ENCODE results near the gene MFN2.
"Not testable (repeated sequence)": the region's sequence is repeated elsewhere in the genome, so short reads cannot be mapped to it uniquely, and the experiment has no call there.

MFN2 gene

DNA sequence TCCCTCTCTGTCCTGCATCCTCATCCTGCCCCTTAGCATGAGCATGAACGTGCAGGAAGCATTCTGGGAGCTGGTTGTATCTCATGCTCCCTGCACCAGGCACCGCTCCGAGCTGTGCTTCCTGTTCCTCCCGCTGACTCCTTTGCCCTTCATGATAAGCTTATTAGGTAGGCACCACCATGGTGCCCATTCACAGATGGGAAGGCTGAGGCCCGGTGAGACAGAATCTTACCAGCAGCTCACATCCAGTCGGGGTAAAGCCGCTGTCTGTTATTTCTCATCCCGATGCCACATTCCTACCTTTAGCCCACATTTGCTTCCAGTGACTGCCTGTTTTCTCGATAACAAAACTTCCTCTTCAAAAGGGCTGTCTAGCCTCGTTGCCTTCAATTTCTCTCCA is 46.3 kb downstream of the MFN2 start:
- DNase-seq (ENCODE audit: low spot score): no peak

DNA sequence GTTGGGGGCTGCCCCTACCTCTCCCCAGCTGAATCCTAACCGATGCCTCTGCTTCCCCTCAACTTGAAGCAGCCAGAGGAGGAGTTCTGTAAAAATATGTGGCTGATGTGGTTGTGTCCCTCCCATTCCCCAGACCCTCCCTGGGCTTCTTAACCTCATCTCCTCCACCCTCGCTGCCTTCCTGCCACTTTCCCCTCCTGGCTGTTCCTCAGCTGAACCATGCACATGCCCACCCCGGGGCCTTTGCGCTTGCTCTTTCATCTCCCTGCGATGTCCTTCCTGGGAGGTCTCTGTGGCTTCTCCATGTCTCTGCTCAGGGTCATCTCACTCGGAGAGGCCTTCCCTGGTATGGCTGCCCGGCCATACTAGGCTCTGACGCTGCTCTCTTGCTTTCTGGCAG is 48.0 kb downstream of the MFN2 start:
- no peak for DNase-seq (ENCODE audit: low spot score)

DNA sequence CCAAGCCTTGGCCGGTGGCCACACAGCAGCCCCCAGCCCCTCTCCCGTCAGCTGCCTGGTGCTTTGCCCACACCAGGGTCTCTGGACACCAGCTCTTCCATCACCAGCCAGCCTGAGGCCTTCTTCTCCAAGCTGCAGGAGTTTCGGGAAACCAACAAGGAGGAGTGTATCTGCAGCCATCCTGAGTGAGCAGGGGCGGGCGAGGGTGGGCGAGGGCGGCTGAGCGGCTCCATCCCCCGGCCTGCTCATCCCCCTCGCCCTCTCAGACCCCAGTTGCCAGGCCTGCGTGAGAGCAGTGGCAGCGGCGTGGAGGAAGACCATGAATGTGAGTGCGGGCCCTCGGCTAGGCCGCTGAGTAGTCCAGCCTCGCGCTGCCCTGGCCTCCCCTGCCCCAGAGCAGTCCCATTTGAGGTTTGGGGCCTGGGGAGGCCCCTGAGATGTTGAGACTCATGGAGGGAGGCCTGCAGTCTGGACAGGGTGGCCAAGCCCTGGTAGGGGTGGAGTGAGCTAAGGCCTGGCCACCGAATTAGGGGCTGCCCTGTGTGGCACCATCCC is 48.8 kb downstream of the MFN2 start:
- no peak for DNase-seq (ENCODE audit: low spot score)

DNA sequence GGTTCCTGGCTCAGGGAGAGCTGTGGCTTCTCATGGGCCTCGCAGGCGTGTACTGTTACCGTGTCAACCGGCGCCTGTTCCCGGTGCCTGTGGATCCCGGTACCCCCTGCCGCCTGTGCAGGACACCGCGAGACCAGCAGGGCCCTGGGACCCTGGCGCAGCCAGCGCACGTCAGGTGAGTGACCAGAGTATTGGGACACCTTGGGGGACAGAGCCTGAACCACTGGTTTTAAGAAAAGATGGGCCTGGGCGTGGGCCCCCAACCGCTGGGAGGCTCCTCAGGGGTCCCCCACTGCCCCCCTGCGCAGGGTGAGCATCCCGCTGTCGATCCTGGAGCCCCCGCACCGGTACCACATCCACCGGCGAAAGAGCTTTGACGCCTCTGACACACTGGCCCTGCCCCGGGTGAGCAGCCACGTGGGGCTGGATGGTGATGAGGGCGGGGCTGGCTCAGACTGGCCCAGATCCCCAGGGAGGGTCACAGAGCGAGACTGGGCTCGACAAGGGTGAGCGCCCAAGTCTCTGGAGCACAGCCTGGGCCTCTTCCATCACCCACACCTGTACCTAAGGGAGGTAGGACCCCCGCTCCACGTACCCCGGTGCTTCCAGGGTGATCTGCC is 49.6 kb downstream of the MFN2 start:
- DNase-seq (ENCODE audit: low spot score): no peak

DNA sequence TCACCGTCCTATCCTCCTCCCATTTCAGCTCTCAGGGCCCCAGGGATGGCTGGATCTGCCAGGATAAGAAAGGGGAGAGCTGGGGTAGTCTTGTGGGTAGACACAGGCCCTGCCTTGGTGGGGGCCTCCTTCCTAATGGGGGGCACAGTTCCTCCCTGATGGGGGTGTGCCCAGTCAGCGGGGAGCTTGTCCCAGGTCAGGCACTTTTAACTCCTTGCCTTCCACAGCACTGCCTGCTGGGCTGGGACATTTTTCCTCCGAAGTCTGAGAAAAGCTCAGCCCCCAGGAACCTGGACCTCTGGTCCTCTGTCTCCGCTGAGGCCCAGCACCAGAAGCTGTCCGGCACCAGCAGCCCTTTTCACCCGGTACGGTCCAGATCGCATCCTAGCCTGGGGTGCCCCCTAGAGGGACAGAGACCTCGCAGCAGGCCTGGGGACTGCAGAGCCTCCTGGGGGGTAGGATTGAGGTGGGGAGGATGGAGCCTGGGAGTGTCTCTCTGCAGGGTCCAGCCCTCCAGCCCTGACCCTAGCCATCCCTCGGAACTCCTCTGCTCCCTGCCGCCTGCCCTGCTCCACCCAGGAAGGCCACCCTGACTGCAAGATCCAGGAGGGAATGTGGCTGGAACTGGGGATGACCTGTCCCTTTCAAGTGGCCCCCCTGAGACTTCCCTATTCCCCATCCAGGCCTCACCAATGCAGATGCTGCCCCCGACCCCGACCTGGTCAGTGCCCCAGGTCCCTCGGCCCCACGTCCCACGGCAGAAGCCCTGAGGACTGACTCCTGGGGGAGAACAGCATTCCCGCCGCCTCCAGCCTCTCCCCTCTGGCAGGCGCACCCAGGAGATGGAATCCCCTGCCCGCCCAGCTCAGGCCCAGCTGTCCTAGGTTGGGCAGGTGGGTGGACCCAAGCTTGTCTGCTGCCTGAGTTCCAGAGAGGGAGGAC is 51.1 kb downstream of the MFN2 start:
- DNase-seq (ENCODE audit: low spot score): no peak

DNA sequence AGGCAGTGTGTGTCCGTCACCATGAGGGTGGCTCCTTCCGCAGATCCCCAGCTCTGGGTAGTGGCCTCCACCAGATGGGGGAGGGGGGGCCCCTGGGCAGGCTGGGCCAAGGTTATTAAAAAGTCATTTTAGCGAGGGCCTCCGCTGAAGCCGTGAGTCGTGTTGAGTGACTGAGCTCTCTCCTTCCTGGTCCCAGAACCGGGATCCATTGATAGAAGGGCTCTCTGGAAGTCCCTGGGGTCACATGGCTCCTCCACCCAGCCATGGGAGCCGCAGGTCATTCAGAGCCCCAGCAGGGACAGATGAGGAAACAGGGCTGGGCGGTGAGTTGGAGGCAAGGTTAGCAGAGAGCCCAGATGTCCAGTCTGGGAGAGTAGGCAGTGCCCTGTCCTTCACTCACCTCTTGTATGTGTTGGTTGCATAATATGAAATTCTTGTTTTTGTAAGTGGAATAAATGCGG is 51.9 kb downstream of the MFN2 start:
- DNase-seq (ENCODE audit: low spot score): no peak

DNA sequence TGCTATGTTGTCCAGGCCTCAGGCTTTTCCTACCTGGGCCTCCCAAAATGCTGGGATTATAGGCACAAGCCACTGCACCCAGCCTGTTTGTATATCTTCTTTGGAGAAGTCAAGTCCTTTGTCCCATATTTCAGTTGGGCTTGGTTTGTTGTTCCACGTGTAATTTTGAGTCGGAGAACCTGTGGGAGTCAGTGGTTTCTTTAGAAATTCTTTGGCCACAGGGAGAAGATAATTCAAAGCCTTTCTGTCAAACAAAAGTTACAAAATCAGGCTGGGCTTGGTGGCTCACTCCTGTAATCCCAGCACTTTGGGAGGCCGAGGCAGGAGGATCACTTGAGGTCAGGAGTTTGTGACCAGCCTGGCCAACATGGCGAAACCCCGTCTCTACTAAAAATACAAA is 53.2 kb downstream of the MFN2 start:
- not testable (repeated sequence) for DNase-seq (ENCODE audit: low spot score)

DNA sequence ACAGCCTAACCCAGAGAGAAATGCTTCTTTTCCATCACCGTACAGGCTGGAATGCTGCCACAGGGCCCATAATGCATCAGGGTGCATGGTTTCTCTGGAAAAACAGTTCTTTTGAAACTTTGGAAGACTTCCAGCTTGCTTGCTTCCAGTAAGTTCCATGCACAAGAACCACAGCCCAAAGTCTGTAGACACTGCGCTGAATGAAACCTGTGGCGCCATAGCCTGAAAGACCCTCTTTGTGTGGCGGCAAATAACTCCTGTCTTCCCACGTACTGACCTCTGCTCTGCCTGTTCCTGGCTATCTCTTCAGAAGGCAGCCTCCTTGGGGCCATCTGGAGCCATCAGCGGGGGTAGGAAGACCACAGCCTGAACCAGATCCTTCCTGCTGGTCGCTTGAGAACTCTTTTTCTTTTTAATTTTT is 54.1 kb downstream of the MFN2 start:
- no peak for DNase-seq (ENCODE audit: low spot score)

DNA sequence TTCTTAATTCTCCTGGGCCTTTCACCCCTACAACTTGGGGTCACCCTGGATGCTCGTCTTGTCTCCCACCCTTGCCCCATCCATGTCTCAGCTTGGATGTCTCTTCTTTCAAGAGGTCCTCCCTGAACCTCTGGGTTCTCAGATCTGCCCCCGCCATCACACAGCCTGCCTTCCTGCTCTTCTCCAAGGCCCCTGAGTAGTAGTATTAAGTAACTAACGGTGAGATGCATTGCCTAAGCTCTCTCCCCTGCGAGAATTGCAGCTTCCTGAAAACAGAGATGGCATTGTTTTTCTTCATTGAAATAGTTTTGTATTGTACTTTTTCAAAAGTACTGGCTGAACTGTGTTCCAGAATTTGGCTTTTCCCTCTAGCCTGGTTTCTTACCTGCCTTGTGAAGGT is 55.1 kb downstream of the MFN2 start:
- DNase-seq (ENCODE audit: low spot score): no peak

DNA sequence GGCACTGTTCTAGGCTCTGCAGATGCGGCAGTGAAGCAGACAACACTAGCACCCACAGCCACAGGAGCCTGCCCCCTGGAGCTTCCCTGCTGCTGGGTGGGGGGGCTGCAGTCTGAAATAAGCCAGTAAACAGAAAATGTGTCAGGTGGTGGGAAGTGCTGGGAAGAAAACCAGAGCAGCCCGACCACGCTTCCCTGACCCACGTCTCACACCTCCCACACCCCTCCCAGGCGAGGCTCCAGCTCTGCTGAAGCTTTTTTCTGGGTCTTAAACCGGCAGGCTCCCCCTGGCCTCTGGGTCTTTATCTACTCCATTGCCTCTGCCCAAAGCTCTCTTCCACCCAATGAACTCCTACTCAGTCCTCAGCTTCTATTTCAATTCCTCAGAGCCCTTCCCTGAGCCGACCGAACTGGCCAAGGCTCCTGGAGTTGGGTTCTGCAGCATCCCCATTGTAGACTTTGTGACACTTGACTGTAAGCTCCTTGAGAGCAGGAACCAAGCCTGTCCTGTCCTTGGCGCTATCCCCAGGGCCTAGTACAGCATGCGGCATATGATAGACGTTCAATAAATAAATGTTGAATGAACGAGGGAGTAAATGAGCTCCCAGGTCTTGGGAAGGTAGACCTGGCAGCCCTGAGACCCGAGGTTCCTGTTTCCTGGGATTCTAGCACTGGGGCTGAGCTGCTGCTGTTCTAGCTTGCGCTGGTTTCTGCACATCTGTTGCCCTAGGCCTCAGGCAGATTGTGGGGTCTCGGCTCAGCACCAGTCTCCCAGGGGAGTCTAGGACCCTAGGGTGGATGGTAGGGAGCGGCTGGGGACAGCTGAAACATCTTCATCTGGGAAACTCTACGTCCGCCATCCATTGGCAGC is 57.5 kb downstream of the MFN2 start:
- no peak for DNase-seq (ENCODE audit: low spot score)

DNA sequence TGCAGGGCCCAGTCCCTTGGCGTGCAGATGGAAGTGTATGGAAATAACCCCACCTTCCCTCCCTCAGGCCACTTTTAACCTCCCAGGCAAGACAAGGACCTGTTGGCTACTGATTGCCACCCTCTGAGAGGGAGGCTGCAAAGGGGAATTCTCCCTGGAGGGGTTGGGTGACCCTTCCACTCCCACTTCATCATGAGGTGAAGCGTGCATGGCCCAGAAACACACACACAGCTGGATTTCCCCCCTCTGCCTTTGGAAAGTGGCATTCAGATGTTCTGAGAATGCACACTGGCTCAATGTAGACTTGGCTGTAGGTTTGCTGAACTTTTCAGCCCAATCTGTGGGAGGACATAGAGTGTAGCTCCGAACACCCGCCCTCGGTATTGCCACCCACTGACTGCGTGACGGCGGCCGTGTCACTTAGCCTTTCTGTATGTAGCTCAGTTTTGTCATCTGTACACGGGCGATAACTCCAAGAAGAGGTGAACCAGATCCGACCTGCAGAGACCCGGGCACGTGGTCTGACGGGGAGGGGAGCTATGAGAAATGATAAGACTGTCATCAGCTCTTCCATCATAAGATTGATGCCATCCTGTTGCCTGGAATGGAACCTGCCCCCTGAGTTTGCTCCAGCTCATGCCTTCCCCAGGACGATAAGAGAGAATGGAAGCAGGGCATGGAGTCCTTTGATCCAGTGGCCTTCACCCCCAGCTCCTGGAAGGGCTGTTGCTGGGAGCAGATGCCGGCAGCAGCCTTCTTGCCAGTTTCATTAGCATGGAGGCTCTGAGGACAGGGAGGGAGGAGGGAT is 58.3 kb downstream of the MFN2 start:
- no peak for DNase-seq (ENCODE audit: low spot score)

DNA sequence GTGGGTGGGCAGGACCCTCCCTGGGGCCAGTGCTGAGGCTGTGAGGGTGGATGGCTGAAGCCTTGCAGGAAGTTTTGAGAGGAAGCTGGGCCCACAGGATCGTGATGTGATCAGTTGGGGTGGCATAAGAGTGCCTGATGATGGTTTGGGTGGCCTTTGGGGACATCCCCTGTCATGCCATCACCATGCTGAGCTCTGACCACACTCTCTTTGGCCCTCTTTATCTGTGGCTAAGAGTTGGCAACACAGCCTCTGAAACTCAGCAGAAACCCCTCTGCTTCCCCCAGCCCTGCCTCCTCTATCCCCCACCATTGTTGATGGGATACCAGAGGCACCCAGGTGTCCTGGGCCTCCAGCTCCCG is 58.9 kb downstream of the MFN2 start:
- DNase-seq (ENCODE audit: low spot score): no peak

DNA sequence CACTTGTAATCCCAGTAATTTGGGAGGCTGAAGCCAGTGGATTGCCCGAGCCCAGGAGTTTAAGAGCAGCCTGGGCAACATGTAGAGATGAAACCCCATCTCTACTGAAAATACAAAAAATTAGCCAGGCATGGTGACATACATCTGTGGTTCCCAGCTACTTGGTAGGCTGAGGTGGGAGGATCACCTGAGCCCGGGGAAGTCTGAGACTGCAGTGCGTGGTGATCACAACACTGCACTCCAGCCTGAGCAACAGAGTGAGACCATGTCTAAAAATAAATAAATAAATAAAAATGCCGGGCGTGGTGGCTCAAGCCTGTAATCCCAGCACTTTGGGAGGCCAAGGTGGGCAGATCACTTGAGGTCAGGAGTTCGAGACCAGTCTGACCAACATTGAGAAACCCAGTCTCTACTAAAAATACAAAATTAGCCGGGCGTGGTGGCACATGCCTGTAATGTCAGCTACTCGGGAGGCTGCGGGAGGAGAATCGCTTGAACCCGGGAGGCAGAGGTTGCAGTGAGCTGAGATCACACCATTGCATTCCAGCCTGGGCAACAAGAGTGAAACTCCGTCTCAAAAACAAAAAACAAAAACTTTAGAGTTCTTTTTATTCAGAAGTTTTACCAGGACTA is 59.7 kb downstream of the MFN2 start:
- DNase-seq (ENCODE audit: low spot score): not testable (repeated sequence)

DNA sequence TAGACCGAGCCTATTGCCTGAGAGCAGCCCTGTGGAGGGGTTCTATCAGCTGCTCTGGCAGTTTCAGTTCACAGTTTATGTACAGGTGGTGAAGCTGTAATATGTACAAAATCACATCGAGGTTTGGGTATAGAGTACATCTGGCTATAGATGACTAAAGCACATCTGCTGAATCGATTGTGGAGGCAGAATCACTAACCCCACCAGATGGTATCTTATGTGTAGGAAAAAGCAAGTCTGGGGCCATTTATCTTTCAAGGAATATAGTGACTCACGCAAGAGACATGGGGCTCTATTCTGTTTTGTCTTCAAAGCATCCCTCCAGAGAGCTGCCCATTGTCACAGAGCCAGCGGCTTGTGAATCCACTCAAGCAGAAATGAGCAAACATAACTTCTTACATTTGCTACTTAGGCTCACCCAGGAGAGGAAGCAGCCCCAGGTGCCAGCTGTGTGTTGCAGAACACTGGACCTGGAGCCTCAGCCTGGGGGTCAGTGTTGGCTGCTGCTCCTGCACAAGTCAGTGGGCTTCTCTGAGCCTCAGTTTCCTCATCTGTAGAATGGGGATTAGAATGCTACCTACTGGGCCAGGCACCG is 60.3 kb downstream of the MFN2 start:
- no peak for DNase-seq (ENCODE audit: low spot score)

DNA sequence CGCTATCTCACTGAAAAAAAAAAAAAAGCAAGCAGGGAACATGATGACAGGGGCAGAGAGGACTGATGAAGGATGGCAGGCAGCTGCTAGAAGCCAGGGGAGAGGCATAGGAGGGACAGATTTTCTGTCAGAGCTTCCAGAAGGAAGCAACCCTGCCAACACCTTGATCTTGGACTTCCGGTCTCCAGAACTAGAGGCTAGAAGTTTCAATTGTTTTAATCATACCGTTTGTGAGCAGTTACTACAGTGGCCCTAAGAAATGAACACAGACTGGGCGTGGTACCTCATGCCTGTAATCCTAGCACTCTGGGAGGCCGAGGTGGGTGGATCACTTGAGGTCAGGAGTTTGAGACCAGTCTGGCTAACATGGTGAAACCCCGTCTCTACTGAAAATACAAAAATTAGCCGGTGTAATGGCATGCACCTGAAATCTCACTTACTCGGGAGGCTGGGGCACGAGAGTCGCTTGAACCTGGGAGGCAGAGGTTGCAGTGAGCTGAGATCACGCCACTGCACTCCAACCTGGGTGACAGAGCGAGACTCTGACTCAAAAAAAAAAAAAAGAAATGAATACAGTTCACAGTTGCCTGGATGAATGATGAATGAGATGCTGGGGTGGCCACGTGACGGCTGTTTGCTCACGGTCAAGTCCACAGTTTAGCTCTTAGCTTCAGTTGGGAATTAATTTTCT is 64.1 kb downstream of the MFN2 start:
- DNase-seq (ENCODE audit: low spot score): not testable (repeated sequence)

DNA sequence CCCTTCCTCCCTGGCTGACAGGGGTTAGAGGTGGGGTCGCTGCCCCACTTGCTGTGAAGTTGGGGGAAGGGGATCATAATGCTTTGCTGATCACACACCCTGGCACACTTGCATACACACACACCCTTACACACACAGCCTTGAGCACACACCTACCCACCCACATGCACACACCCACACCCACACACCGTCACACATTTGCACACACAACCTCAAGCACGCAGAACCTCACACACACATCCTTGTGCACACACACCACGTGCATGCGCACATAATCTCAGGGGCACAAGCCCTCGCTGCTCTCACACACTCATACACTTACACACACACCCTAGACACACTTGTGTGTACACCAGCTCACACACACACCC is 66.5 kb downstream of the MFN2 start:
- DNase-seq (ENCODE audit: low spot score): no peak

DNA sequence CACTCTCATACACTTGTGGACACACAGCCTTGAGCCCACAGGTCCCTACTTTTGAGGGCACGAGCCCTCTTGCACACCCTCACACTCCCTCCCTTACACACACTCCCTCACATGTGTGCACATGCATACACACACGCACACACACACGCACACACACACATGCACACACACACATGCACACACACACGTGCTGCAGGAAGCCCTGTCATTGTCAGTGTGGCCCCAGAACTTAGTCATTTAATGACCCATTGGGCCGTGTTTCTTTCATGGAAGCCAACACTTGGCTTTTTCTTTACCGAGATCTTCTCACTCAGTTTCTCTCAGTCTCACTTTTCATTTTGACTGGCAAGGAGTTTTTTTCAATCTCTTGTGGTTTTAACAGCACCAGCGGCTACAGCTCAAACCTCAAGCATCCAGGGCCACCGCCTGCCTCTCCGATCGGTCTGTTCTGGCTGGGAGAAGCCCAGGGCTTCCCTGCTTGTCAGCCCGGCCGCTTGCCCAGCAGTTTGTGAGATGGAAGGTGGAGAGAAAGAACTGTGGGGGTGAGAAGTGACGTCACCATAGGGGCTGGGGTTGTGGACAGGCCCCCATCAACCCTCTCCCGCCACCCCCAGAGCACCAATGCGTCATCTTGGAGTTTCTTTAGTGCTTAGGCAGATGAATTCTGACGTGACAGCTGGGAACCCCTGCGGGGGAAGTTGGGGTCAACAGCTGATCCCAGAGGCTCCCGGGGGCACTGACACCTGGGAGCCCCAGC is 67.1 kb downstream of the MFN2 start:
- no peak for DNase-seq (ENCODE audit: low spot score)

DNA sequence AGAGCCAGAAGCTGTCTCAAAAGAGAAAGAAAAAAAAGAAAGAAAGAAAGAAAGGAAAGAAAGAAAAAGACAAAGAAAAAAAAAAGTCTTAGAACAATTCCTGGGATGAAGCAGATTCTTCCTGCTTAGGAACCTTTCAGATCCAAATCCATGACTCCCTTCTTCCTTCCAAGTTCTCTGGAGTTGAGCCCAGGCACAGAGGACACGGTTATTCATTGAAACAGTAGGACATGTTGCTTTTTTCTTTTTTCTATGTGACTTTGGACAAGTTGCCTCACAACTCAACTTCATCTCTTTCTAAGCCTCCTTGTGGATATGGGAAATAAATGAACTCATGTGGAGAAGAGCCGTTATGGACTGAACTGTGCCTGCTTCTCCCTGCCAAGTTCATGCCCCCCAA is 68.1 kb downstream of the MFN2 start:
- no peak for DNase-seq (ENCODE audit: low spot score)

DNA sequence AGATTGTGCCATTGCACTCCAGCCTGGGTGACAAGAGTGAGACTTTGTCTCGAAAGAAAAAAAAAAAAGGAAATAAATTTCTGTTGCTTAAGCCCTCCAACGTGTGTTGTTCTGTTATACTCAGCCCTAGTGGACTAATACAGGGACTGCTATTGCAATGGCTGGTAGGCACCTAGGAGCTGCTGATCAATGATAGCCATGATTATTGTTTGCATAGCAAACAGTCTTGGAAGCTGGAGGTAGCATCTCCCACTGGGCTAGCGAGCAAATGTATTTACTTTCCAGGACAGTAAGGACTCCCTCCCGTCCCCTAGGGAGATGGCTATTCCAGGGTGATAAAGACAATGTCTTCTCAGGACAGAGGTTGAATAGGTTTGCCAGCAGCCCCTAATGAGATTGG is 69.4 kb downstream of the MFN2 start:
- DNase-seq (ENCODE audit: low spot score): no peak

All from RKO (cell line).